ENCODE measurements around the gene FEZ2. TPM values are rescaled to one million over a fixed set of nuclear protein-coding genes. Genes with fewer than 3 reads are reported as not detected.

FEZ2 gene
- total RNA-seq, 2 donors from 2014 or later, result 12.7 to 19.1 TPM

DNA sequence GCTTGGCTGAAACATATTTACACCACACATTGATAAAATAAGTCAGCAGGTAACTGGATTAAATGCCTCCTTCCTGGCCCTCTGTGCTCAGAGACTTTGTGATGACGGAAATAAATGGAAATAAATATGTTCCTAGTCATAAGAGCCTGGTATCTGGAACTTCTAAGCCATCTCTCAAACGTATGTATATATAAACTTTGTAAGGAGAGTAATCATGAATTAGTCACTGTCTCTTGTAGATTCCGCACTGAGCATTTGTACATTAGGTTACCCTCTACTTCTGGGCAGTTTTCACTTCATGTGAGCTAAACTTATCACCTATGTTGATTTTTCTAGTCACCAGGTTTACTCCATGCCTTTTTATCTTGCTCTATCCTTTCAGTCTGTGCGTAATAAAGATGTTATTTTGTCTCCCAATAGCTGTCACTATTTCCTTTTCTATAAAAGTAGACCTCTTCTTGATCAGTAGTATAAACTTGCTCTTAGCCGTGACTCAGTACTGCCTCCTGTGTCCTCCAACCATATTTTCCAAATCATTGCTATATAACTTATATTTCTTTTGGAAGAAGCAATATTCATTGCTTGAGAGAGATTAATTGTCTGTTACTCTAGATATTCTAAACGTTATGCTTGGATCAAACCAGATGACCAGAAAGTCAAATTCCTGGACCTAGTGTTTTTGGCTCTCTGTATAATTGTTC, 53.2 kb downstream of the FEZ2 start:
- Histone ChIP-seq H3K9me3 (no peaks in the 10 kb centered on the region), H3K4me1 (no peaks in the 10 kb centered on the region), H3K27me3 (no peaks in the 10 kb centered on the region), H3K36me3 (replicated peaks in 1 of 2; ENCODE audit: insufficient read depth in 1 of 2, low read depth in 2 of 2) (peaks cover 0 to 4% of the 10 kb centered on the region in 2 donors), H3K27ac (no peak overlapping the region), H3K4me3 (no peak overlapping the region)
- ATAC-seq (no peak), DNase-seq (no peak)
- TF ChIP-seq, protein P1, sequence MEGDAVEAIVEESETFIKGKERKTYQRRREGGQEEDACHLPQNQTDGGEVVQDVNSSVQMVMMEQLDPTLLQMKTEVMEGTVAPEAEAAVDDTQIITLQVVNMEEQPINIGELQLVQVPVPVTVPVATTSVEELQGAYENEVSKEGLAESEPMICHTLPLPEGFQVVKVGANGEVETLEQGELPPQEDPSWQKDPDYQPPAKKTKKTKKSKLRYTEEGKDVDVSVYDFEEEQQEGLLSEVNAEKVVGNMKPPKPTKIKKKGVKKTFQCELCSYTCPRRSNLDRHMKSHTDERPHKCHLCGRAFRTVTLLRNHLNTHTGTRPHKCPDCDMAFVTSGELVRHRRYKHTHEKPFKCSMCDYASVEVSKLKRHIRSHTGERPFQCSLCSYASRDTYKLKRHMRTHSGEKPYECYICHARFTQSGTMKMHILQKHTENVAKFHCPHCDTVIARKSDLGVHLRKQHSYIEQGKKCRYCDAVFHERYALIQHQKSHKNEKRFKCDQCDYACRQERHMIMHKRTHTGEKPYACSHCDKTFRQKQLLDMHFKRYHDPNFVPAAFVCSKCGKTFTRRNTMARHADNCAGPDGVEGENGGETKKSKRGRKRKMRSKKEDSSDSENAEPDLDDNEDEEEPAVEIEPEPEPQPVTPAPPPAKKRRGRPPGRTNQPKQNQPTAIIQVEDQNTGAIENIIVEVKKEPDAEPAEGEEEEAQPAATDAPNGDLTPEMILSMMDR (IDR thresholded peaks at IDR 0.05), result peak in 1 of 7 experiments; percentile 8
- TF ChIP-seq POLR2A (IDR thresholded peaks at IDR 0.05), result no peak
- 84 to 91% methylated on average over 6 of the region's 6 CpGs for WGBS, 2 donors
- intact Hi-C loops (cut with DNase I), result no loop called here

DNA sequence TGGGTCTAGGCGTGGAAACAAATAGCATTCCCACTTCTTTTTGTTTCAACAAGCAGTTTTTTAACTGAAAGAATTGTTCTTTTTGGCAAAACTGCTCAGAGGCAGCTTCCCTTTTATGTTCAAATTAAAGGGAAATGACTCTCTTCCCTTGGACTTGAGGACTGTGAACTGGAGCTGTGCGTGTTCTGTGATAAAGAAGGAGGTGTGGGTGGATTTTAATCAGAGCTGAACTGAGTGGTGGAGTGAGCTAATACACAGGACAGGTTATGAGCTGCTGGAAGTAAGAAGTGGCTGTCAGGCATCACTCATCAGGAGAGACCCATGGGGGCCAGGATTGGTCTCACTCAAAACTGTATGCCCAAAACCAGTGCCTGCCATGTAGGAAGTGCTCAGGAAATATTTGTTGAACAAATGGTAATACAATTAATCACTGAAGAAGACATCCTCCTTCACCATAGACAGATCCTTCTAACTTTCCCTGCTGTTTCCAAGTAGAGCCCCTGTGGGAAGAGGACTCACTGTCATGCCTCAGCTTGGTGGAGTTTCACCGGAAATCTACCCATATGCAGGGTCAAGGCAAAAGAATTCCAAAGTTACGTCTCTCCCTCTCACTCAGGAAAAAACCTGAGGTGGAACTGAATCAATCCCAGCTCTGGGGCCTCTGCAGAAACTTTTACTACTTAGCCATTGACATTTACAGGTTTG, 55.9 kb downstream of the FEZ2 start:
- H3K9me3 ChIP-seq, result no peaks in the 10 kb centered on the region
- no peak for DNase-seq
- no peak for ATAC-seq
- intact Hi-C loops (cut with DNase I), result no loop called here
- no peak overlapping the region for H3K27ac ChIP-seq
- TF ChIP-seq, protein P1 (IDR thresholded peaks at IDR 0.05), result no peak
- TF ChIP-seq POLR2A (IDR thresholded peaks at IDR 0.05), result no peak
- no peaks in the 10 kb centered on the region for H3K27me3 ChIP-seq
- no peaks in the 10 kb centered on the region for H3K4me1 ChIP-seq
- no peaks in the 10 kb centered on the region for H3K36me3 ChIP-seq (replicated peaks in 1 of 2; ENCODE audit: insufficient read depth in 1 of 2, low read depth in 2 of 2)
- H3K4me3 ChIP-seq, result no peak overlapping the region
- WGBS, 2 donors, result 74 to 83% methylated on average over 4 of the region's 4 CpGs

DNA sequence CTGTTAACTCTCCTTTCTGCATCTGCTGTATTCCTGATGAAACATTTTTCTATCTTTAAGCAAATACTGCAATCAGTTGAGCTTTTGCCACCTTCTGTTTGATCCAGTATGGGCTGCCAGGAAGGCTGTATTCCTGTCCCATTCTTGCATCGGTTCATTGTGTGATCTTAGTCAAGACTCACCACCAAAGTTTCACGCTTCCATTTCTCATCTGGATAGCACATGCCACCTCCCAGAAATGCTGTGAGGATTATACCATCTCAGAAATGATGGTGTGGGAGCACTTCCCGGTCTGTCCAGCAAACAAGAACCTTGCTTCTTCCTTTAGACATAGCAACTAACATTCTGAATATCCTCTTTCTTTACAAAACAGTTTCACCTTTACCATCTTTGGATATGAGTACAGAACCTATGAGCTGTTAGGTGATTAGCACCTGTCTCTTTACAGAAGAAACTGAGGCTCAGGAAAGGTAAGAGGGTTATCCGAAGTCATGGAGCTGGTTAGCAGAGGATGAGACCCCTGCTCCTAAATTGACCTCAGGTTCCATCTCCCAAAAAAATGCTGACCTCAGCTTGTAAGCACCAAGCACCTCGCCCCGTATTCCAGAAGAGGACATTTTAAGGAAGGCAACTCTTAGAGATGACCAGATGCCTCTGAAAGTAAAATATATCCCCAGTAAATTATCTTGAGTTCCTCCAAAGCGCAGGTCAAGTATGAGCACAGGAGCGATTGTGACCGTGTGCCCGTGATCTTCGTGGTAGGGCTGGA, 56.8 kb downstream of the FEZ2 start:
- Histone ChIP-seq H3K4me3 (no peak overlapping the region), H3K9me3 (no peaks in the 10 kb centered on the region), H3K27ac (no peak overlapping the region), H3K4me1 (no peaks in the 10 kb centered on the region), H3K36me3 (replicated peaks in 1 of 2; ENCODE audit: insufficient read depth in 1 of 2, low read depth in 2 of 2) (no peaks in the 10 kb centered on the region), H3K27me3 (no peaks in the 10 kb centered on the region)
- intact Hi-C loops (cut with DNase I), result no loop called here
- DNase-seq, result no peak
- 80 to 84% methylated on average over 11 of the region's 11 CpGs for WGBS, 2 donors
- no peak for ATAC-seq
- TF ChIP-seq, protein P1 (IDR thresholded peaks at IDR 0.05), result no peak
- TF ChIP-seq POLR2A (IDR thresholded peaks at IDR 0.05), result no peak

DNA sequence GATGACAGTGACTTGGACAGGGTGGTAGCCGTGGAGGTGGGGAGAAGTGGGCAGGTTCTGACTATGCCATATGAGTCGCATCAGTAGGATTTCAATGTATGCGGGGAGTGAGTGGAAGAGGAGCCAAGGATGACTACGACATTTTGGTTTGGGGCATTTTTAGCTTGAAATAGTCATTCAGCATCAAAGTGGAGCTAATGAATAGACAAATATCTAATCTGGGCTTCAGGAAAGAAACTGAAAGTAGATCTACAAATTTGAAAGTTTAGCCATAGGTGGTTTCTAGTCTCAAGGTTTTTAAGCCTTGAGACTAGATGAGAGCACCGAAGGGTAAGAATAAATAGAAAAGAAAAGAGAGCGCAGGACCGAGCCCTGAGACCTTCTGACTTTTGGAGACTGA, 58.3 kb downstream of the FEZ2 start:
- no peak overlapping the region for H3K27ac ChIP-seq
- TF ChIP-seq, protein P1 (IDR thresholded peaks at IDR 0.05), result no peak
- no peak for TF ChIP-seq POLR2A (IDR thresholded peaks at IDR 0.05)
- DNase-seq (no peak), ATAC-seq (no peak)
- no peaks in the 10 kb centered on the region for H3K9me3 ChIP-seq
- no peaks in the 10 kb centered on the region for H3K36me3 ChIP-seq (replicated peaks in 1 of 2; ENCODE audit: insufficient read depth in 1 of 2, low read depth in 2 of 2)
- intact Hi-C loops (cut with DNase I), result no loop called here
- no peak overlapping the region for H3K4me3 ChIP-seq
- WGBS, 2 donors, result 91 to 92% methylated on average over 7 of the region's 7 CpGs
- H3K27me3 ChIP-seq, result no peaks in the 10 kb centered on the region
- H3K4me1 ChIP-seq, result no peaks in the 10 kb centered on the region
